Activated CD8-positive, alpha-beta T cell treated with anti-CD3 and anti-CD28 coated beads, Interleukin-2, amount 10 ng/mL, durations not matched to agents 7 days and 5 days (primary cell): ENCODE data around the gene CFAP100. TPM values are rescaled to one million over a fixed set of nuclear protein-coding genes. Genes with fewer than 3 reads are reported as not detected.

ENCODE experiments used
- total RNA-seq, 2 experiments: library from RNA; stranded (reverse); gene quantifications; one replicate each; pipeline ENCODE4 v1.2.3, GENCODE V29; 2021

The CFAP100 gene
- total RNA-seq, 2 experiments from 2014 or later = not detected

Other genes starting within 250 kb of the CFAP100 start
- not detected for gene ALDH1L1, start 214.3 kb upstream of the CFAP100 start, total RNA-seq
- gene KLF15, start 37.5 kb upstream of the CFAP100 start, total RNA-seq = not detected
- gene ZXDC, start 81.0 kb downstream of the CFAP100 start, total RNA-seq = 10 to 100 TPM; 26.6 to 27.3 TPM
- gene UROC1, start 122.9 kb downstream of the CFAP100 start, total RNA-seq = under 1 TPM in 1 of 2 experiments, not detected in 1; 0.13 TPM
- gene CHST13, start 129.2 kb downstream of the CFAP100 start, total RNA-seq = not detected
- not detected for gene C3orf22, start 164.0 kb downstream of the CFAP100 start, total RNA-seq